Activated CD8-positive, alpha-beta T cell treated with anti-CD3 and anti-CD28 coated beads, Interleukin-2, amount 10 ng/mL, durations not matched to agents 7 days and 5 days (primary cell): ENCODE data around the gene DSCAM. TPM values are rescaled to one million over a fixed set of nuclear protein-coding genes. Genes with fewer than 3 reads are reported as not detected.

Experiments used
- ATAC-seq: fragments of 150-1000 bp; cut with Tn5 transposase; one replicate; pipeline ENCODE4 v1.10.0; 2021; ENCODE audit warnings: moderate library complexity
- CTCF ChIA-PET: fragments of 350-600 bp; sonication (Branson Sonifier 250); formaldehyde crosslinking; loops from one replicate; lab custom pipeline; 2021; ENCODE audit warnings: antibody characterized with exemption; lab: Charles Lee
- POLR2A ChIA-PET: fragments of 350-600 bp; sonication (Branson Sonifier 250); formaldehyde crosslinking; loops from one replicate; lab custom pipeline; 2021; ENCODE audit warnings: antibody characterized with exemption; lab: Charles Lee
- DNase-seq: peaks from one replicate; pipeline ENCODE4 v3.0.0-alpha.2; 2020
- H3K27ac Mint-ChIP-seq: one replicate; pipeline ENCODE4 v1.8.0; 2021; ENCODE audit warnings: mild to moderate bottlenecking, mixed read lengths
- H3K27me3 Mint-ChIP-seq: one replicate; pipeline ENCODE4 v1.8.0; 2021; ENCODE audit warnings: low read depth, mixed read lengths
- H3K36me3 Mint-ChIP-seq: one replicate; pipeline ENCODE4 v1.8.0; 2021; ENCODE audit warnings: low read depth, mixed read lengths
- H3K4me1 Mint-ChIP-seq: one replicate; pipeline ENCODE4 v1.8.0; 2021; ENCODE audit warnings: low read depth, mixed read lengths
- H3K4me3 Mint-ChIP-seq: one replicate; pipeline ENCODE4 v1.8.0; 2021; ENCODE audit warnings: mild to moderate bottlenecking, mixed read lengths
- H3K9me3 Mint-ChIP-seq: one replicate; pipeline ENCODE4 v1.8.0; 2022; ENCODE audit warnings: mixed read lengths; ENCODE audit not compliant: insufficient read depth
- total RNA-seq, 2 experiments: library from RNA; stranded (reverse); gene quantifications; one replicate each; pipeline ENCODE4 v1.2.3, GENCODE V29; 2021

The DSCAM gene
- total RNA-seq, 2 experiments from 2014 or later, result not detected

- H3K4me3 Mint-ChIP-seq, result no peak overlapping the region
- POLR2A ChIA-PET, result no interaction called here
- CTCF ChIA-PET, result no interaction called here
- no peaks in the 10 kb centered on the region for H3K4me1 Mint-ChIP-seq
- H3K27me3 Mint-ChIP-seq, result no peaks in the 10 kb centered on the region
- no peak for DNase-seq
- ATAC-seq, result no peak
- no peak overlapping the region for H3K27ac Mint-ChIP-seq
- H3K9me3 Mint-ChIP-seq, result no peaks in the 10 kb centered on the region
- H3K36me3 Mint-ChIP-seq, result no peaks in the 10 kb centered on the region
Observed at GRCh38 chr21:40160911-40161310, 686.0 kb downstream of the DSCAM start.

- ChIA-PET CTCF (no interaction called here), POLR2A (no interaction called here)
- Mint-ChIP-seq H3K4me3 (no peak overlapping the region), H3K36me3 (no peaks in the 10 kb centered on the region), H3K27me3 (no peaks in the 10 kb centered on the region), H3K4me1 (no peaks in the 10 kb centered on the region), H3K27ac (no peak overlapping the region), H3K9me3 (no peaks in the 10 kb centered on the region)
- DNase-seq (no peak), ATAC-seq (no peak)
Observed at GRCh38 chr21:40158366-40158765, 688.6 kb downstream of the DSCAM start.

- ChIA-PET POLR2A (no interaction called here), CTCF (no interaction called here)
- no peaks in the 10 kb centered on the region for H3K9me3 Mint-ChIP-seq
- H3K27ac Mint-ChIP-seq, result no peak overlapping the region
- no peak overlapping the region for H3K4me3 Mint-ChIP-seq
- no peaks in the 10 kb centered on the region for H3K4me1 Mint-ChIP-seq
- no peak for ATAC-seq
- H3K27me3 Mint-ChIP-seq, result no peaks in the 10 kb centered on the region
- no peaks in the 10 kb centered on the region for H3K36me3 Mint-ChIP-seq
- no peak for DNase-seq
Observed at GRCh38 chr21:40155563-40155962, 691.4 kb downstream of the DSCAM start.

- Mint-ChIP-seq H3K27ac (no peak overlapping the region), H3K36me3 (no peaks in the 10 kb centered on the region), H3K4me3 (no peak overlapping the region), H3K27me3 (no peaks in the 10 kb centered on the region), H3K9me3 (no peaks in the 10 kb centered on the region), H3K4me1 (no peaks in the 10 kb centered on the region)
- ATAC-seq (no peak), DNase-seq (no peak)
- ChIA-PET POLR2A (no interaction called here), CTCF (no interaction called here)
Observed at GRCh38 chr21:40153351-40153750, 693.6 kb downstream of the DSCAM start.

GRCh38 chr21:40152476-40152875 lies 694.5 kb downstream of the DSCAM start:
- Mint-ChIP-seq H3K4me3 (no peak overlapping the region), H3K4me1 (no peaks in the 10 kb centered on the region), H3K36me3 (no peaks in the 10 kb centered on the region), H3K9me3 (no peaks in the 10 kb centered on the region), H3K27me3 (no peaks in the 10 kb centered on the region), H3K27ac (no peak overlapping the region)
- no peak for DNase-seq
- ATAC-seq, result no peak
- POLR2A ChIA-PET, result no interaction called here
- CTCF ChIA-PET, result no interaction called here

GRCh38 chr21:40151611-40152010 lies 695.3 kb downstream of the DSCAM start:
- no peak for DNase-seq
- POLR2A ChIA-PET, result no interaction called here
- Mint-ChIP-seq H3K4me1 (no peaks in the 10 kb centered on the region), H3K27me3 (no peaks in the 10 kb centered on the region), H3K27ac (no peak overlapping the region), H3K4me3 (no peak overlapping the region), H3K9me3 (no peaks in the 10 kb centered on the region), H3K36me3 (no peaks in the 10 kb centered on the region)
- CTCF ChIA-PET, result no interaction called here
- ATAC-seq, result no peak

GRCh38 chr21:40146216-40146837 lies 700.6 kb downstream of the DSCAM start:
- H3K4me1 Mint-ChIP-seq, result no peaks in the 10 kb centered on the region
- ChIA-PET POLR2A (no interaction called here), CTCF (no interaction called here)
- DNase-seq (no peak), ATAC-seq (no peak)
- H3K27ac Mint-ChIP-seq, result no peak overlapping the region
- H3K9me3 Mint-ChIP-seq, result no peaks in the 10 kb centered on the region
- H3K27me3 Mint-ChIP-seq, result no peaks in the 10 kb centered on the region
- no peak overlapping the region for H3K4me3 Mint-ChIP-seq
- no peaks in the 10 kb centered on the region for H3K36me3 Mint-ChIP-seq

- no peaks in the 10 kb centered on the region for H3K9me3 Mint-ChIP-seq
- CTCF ChIA-PET, result interaction anchor here (0.7 to 1.2 kb wide), 6 partner anchors 9 to 925 kb away, joined by 3 to 4 read pairs (median 3); partner anchors contain the start of gene PCP4
- H3K4me1 Mint-ChIP-seq, result no peaks in the 10 kb centered on the region
- POLR2A ChIA-PET, result no interaction called here
- DNase-seq, result peak; percentile 58
- no peaks in the 10 kb centered on the region for H3K36me3 Mint-ChIP-seq
- no peaks in the 10 kb centered on the region for H3K27me3 Mint-ChIP-seq
- H3K4me3 Mint-ChIP-seq, result no peak overlapping the region
- no peak for ATAC-seq
- no peak overlapping the region for H3K27ac Mint-ChIP-seq
Observed at GRCh38 chr21:40143822-40144525, 703.0 kb downstream of the DSCAM start.

- no peaks in the 10 kb centered on the region for H3K36me3 Mint-ChIP-seq
- ChIA-PET CTCF (no interaction called here), POLR2A (no interaction called here)
- DNase-seq (no peak), ATAC-seq (no peak)
- no peaks in the 10 kb centered on the region for H3K9me3 Mint-ChIP-seq
- H3K27ac Mint-ChIP-seq, result no peak overlapping the region
- no peaks in the 10 kb centered on the region for H3K4me1 Mint-ChIP-seq
- no peak overlapping the region for H3K4me3 Mint-ChIP-seq
- H3K27me3 Mint-ChIP-seq, result no peaks in the 10 kb centered on the region
Observed at GRCh38 chr21:40141621-40142020, 705.3 kb downstream of the DSCAM start.

- ChIA-PET POLR2A (no interaction called here), CTCF (no interaction called here)
- no peak overlapping the region for H3K27ac Mint-ChIP-seq
- H3K4me3 Mint-ChIP-seq, result no peak overlapping the region
- no peaks in the 10 kb centered on the region for H3K36me3 Mint-ChIP-seq
- H3K9me3 Mint-ChIP-seq, result no peaks in the 10 kb centered on the region
- no peaks in the 10 kb centered on the region for H3K27me3 Mint-ChIP-seq
- ATAC-seq (no peak), DNase-seq (no peak)
- no peaks in the 10 kb centered on the region for H3K4me1 Mint-ChIP-seq
Observed at GRCh38 chr21:40140675-40141074, 706.3 kb downstream of the DSCAM start.

GRCh38 chr21:40139636-40140035 lies 707.3 kb downstream of the DSCAM start:
- ATAC-seq (no peak), DNase-seq (no peak)
- H3K36me3 Mint-ChIP-seq, result no peaks in the 10 kb centered on the region
- ChIA-PET POLR2A (no interaction called here), CTCF (no interaction called here)
- H3K27ac Mint-ChIP-seq, result no peak overlapping the region
- no peaks in the 10 kb centered on the region for H3K4me1 Mint-ChIP-seq
- no peaks in the 10 kb centered on the region for H3K27me3 Mint-ChIP-seq
- H3K9me3 Mint-ChIP-seq, result no peaks in the 10 kb centered on the region
- H3K4me3 Mint-ChIP-seq, result no peak overlapping the region

GRCh38 chr21:40136571-40136970 lies 710.4 kb downstream of the DSCAM start:
- no peak overlapping the region for H3K4me3 Mint-ChIP-seq
- ATAC-seq (no peak), DNase-seq (no peak)
- no peak overlapping the region for H3K27ac Mint-ChIP-seq
- H3K36me3 Mint-ChIP-seq, result no peaks in the 10 kb centered on the region
- H3K9me3 Mint-ChIP-seq, result no peaks in the 10 kb centered on the region
- H3K4me1 Mint-ChIP-seq, result no peaks in the 10 kb centered on the region
- H3K27me3 Mint-ChIP-seq, result no peaks in the 10 kb centered on the region
- ChIA-PET POLR2A (no interaction called here), CTCF (no interaction called here)
